ENCODE measurements around the gene C19orf47. TPM values are rescaled to one million over a fixed set of nuclear protein-coding genes. Genes with fewer than 3 reads are reported as not detected.

Gene C19orf47
- total RNA-seq, 1 experiment from 2014 or later: 14.9 TPM

GRCh38 chr19:40369797-40370196 lies 21.6 kb upstream of the C19orf47 start:
- H3K4me1 Mint-ChIP-seq (ENCODE audit: insufficient read depth, unreplicated experiment): no peaks in the 10 kb centered on the region
- H3K9me3 Mint-ChIP-seq (ENCODE audit: unreplicated experiment): no peaks in the 10 kb centered on the region
- H3K27ac Mint-ChIP-seq (ENCODE audit: low read depth, unreplicated experiment): no peak overlapping the region
- CTCF ChIA-PET: no interaction called here
- POLR2A ChIA-PET: interaction anchor here (0.6 to 1.0 kb wide), 2 partner anchors 56 to 1417 kb away, joined by 3 read pairs; partner anchors contain the start of gene SERTAD1
- peaks cover 41% of the 10 kb centered on the region for H3K36me3 Mint-ChIP-seq (ENCODE audit: insufficient read depth, unreplicated experiment)
- H3K27me3 Mint-ChIP-seq (ENCODE audit: insufficient read depth, unreplicated experiment): no peaks in the 10 kb centered on the region
- intact Hi-C loops (cut with micrococcal nuclease): no loop called here
- BruUV-seq (replicated peaks): no TSS peak
- DNase-seq (ENCODE audit: unreplicated experiment): no peak
- H3K4me3 Mint-ChIP-seq (ENCODE audit: unreplicated experiment): no peak overlapping the region
- TF ChIP-seq CTCF (IDR thresholded peaks at IDR 0.05; ENCODE audit: unreplicated experiment): no peak

GRCh38 chr19:40367577-40368434 lies 19.6 kb upstream of the C19orf47 start:
- intact Hi-C loops (cut with micrococcal nuclease): no loop called here
- DNase-seq (ENCODE audit: unreplicated experiment): no peak
- no peaks in the 10 kb centered on the region for H3K4me1 Mint-ChIP-seq (ENCODE audit: insufficient read depth, unreplicated experiment)
- no peak for TF ChIP-seq CTCF (IDR thresholded peaks at IDR 0.05; ENCODE audit: unreplicated experiment)
- no peak overlapping the region for H3K27ac Mint-ChIP-seq (ENCODE audit: low read depth, unreplicated experiment)
- ChIA-PET POLR2A (interaction anchor here (0.7 kb wide), 1 partner anchor 36 kb away, joined by 3 read pairs; no protein-coding TSS in a partner anchor), CTCF (interaction anchor here (0.5 to 0.6 kb wide), 2 partner anchors 231 to 1713 kb away, joined by 3 read pairs; no protein-coding TSS in a partner anchor)
- BruUV-seq (replicated peaks): no TSS peak
- H3K36me3 Mint-ChIP-seq (ENCODE audit: insufficient read depth, unreplicated experiment): peaks cover 23% of the 10 kb centered on the region
- no peaks in the 10 kb centered on the region for H3K9me3 Mint-ChIP-seq (ENCODE audit: unreplicated experiment)
- H3K27me3 Mint-ChIP-seq (ENCODE audit: insufficient read depth, unreplicated experiment): no peaks in the 10 kb centered on the region
- H3K4me3 Mint-ChIP-seq (ENCODE audit: unreplicated experiment): no peak overlapping the region

- POLR2A ChIA-PET: interaction anchor here (0.6 to 0.7 kb wide), 2 partner anchors 10 to 35 kb away, joined by 3 to 4 read pairs; no protein-coding TSS in a partner anchor
- Mint-ChIP-seq H3K4me1 (ENCODE audit: insufficient read depth, unreplicated experiment) (no peaks in the 10 kb centered on the region), H3K36me3 (ENCODE audit: insufficient read depth, unreplicated experiment) (peaks cover 14% of the 10 kb centered on the region), H3K4me3 (ENCODE audit: unreplicated experiment) (no peak overlapping the region), H3K27me3 (ENCODE audit: insufficient read depth, unreplicated experiment) (no peaks in the 10 kb centered on the region), H3K27ac (ENCODE audit: low read depth, unreplicated experiment) (no peak overlapping the region), H3K9me3 (ENCODE audit: unreplicated experiment) (no peaks in the 10 kb centered on the region)
- CTCF ChIA-PET: interaction anchor here (0.6 kb wide), 2 partner anchors 41 to 232 kb away, joined by 3 to 5 read pairs; no protein-coding TSS in a partner anchor
- TF ChIP-seq CTCF (IDR thresholded peaks at IDR 0.05; ENCODE audit: unreplicated experiment): no peak
- BruUV-seq (replicated peaks): no TSS peak
- DNase-seq (ENCODE audit: unreplicated experiment): no peak
- intact Hi-C loops (cut with micrococcal nuclease): no loop called here
Observed at GRCh38 chr19:40366697-40367561, 18.7 kb upstream of the C19orf47 start.

Data from MCF 10A (cell line).